ENCODE results near the gene MBNL1.

The MBNL1 gene

GRCh38 chr3:152252755-152253154, 16.0 kb upstream of the MBNL1 start:
- no peak for DNase-seq

- no peak for DNase-seq
These were observed 15.2 kb upstream of the MBNL1 start for GRCh38 chr3:152253514-152253913.

GRCh38 chr3:152254041-152254440, 14.7 kb upstream of the MBNL1 start:
- DNase-seq, result no peak

GRCh38 chr3:152255290-152255689, 13.4 kb upstream of the MBNL1 start:
- DNase-seq, result no peak

GRCh38 chr3:152256851-152257562, 11.7 kb upstream of the MBNL1 start:
- DNase-seq, result no peak

- no peak for DNase-seq
These were observed 11.1 kb upstream of the MBNL1 start for GRCh38 chr3:152257563-152258035.

GRCh38 chr3:152258448-152259393, 10.0 kb upstream of the MBNL1 start:
- peak in 3 of 51 donors; percentile 24 to 32 (median 30) for DNase-seq

GRCh38 chr3:152259468-152259867, 9.3 kb upstream of the MBNL1 start:
- no peak for DNase-seq

GRCh38 chr3:152260026-152260425, 8.7 kb upstream of the MBNL1 start:
- no peak for DNase-seq

- DNase-seq, result no peak
These were observed 8.2 kb upstream of the MBNL1 start for GRCh38 chr3:152260529-152260928.

- no peak for DNase-seq
These were observed 7.4 kb upstream of the MBNL1 start for GRCh38 chr3:152261329-152261728.

- no peak for DNase-seq
These were observed 5.0 kb upstream of the MBNL1 start for GRCh38 chr3:152263711-152264110.

- DNase-seq, result no peak
These were observed 4.4 kb upstream of the MBNL1 start for GRCh38 chr3:152264378-152264777.

GRCh38 chr3:152266221-152266995, 2.3 kb upstream of the MBNL1 start:
- peak in 10 of 51 donors; percentile 4 to 57 (median 34) for DNase-seq

GRCh38 chr3:152267831-152268554, 736 bp upstream of the MBNL1 start:
- DNase-seq, result no peak

GRCh38 chr3:152269056-152269830, 514 bp downstream of the MBNL1 start:
- peak in 35 of 51 donors; percentile 38 to 84 (median 70) for DNase-seq

GRCh38 chr3:152269831-152270734, 1.4 kb downstream of the MBNL1 start:
- peak in 17 of 51 donors; percentile 7 to 80 (median 28) for DNase-seq

- no peak for DNase-seq
These were observed 2.2 kb downstream of the MBNL1 start for GRCh38 chr3:152270937-152271336.
